ENCODE measurements around the gene OLAH.

GRCh38 chr10:15053061-15053460, 9.3 kb downstream of the OLAH start:
- no peak for TF ChIP-seq CTCF (IDR thresholded peaks at IDR 0.05)
- no peak for TF ChIP-seq EP300 (IDR thresholded peaks at IDR 0.05)
- TF ChIP-seq POLR2A (IDR thresholded peaks at IDR 0.05) = no peak
